Astrocyte (in vitro differentiated cells and primary cell): ENCODE data around the gene TMEM45B.

Experiments used
- CTCF ChIP-seq: IDR thresholded peaks from 2 replicates; pipeline ENCODE4 v1.5.1; 2011; ENCODE audit warnings: low read depth, mild to moderate bottlenecking, inconsistent platforms, low read length, moderate library complexity; ENCODE audit not compliant: insufficient read depth
- EZH2 ChIP-seq: IDR thresholded peaks from 2 replicates; pipeline ENCODE4 v1.6.1; 2012; ENCODE audit warnings: mild to moderate bottlenecking, low read length, inconsistent platforms; ENCODE audit not compliant: insufficient read depth

- TF ChIP-seq CTCF (no peak), EZH2 (no peak)
Observed at GRCh38 chr11:129894278-129895125, 78.9 kb downstream of the TMEM45B start.
